Retinal pigment epithelial cell (primary cell): ENCODE data around the gene PSMC5.

Experiments used
- DNase-seq: peaks from one replicate; pipeline ENCODE4 v3.0.0-alpha.2; 2010; ENCODE audit warnings: low read depth
- H3K4me3 ChIP-seq: 2 replicates; pipeline ENCODE4 v1.5.1; 2011; ENCODE audit warnings: mild to moderate bottlenecking, low read length, control low read depth, moderate library complexity
- CTCF ChIP-seq: conservative IDR thresholded peaks from 2 replicates; pipeline ENCODE4 v1.5.1; 2011; ENCODE audit warnings: low read depth, low read length, control low read depth, inconsistent platforms

PSMC5 gene

GRCh38 chr17:63826468-63827001 lies 696 bp upstream of the PSMC5 start:
- DNase-seq: no peak
- no peak for TF ChIP-seq CTCF
- H3K4me3 ChIP-seq: peak overlapping the region; percentile 96

- peak overlapping the region; percentile 96 for H3K4me3 ChIP-seq
- peak; percentile 6 for TF ChIP-seq CTCF
- no peak for DNase-seq
These were observed 580 bp downstream of the PSMC5 start for GRCh38 chr17:63827801-63828221.

GRCh38 chr17:63828936-63829335 lies 1.7 kb downstream of the PSMC5 start:
- TF ChIP-seq CTCF: no peak
- DNase-seq: no peak
- H3K4me3 ChIP-seq: peak overlapping the region; percentile 96

- DNase-seq: no peak
- H3K4me3 ChIP-seq: no peak overlapping the region
- TF ChIP-seq CTCF: no peak
These were observed 3.0 kb downstream of the PSMC5 start for GRCh38 chr17:63830278-63830677.

GRCh38 chr17:63830904-63831491 lies 3.8 kb downstream of the PSMC5 start:
- no peak for DNase-seq
- no peak for TF ChIP-seq CTCF
- no peak overlapping the region for H3K4me3 ChIP-seq

GRCh38 chr17:63831505-63831904 lies 4.3 kb downstream of the PSMC5 start:
- no peak overlapping the region for H3K4me3 ChIP-seq
- no peak for DNase-seq
- TF ChIP-seq CTCF: no peak

GRCh38 chr17:63832014-63832413 lies 4.8 kb downstream of the PSMC5 start:
- no peak for TF ChIP-seq CTCF
- H3K4me3 ChIP-seq: no peak overlapping the region
- DNase-seq: no peak
